Osteocyte (in vitro differentiated cells): ENCODE measurements around the gene FNIP2. TPM values are rescaled to one million over a fixed set of nuclear protein-coding genes. Genes with fewer than 3 reads are reported as not detected.

ENCODE experiments used
- DNase-seq: peaks from one replicate; pipeline ENCODE4 v3.0.0; 2021; ENCODE audit warnings: mixed read lengths; ENCODE audit not compliant: unreplicated experiment; ENCODE audit errors: extremely low spot score
- H3K27ac Mint-ChIP-seq: one replicate; pipeline ENCODE4 v1.8.0; 2021; ENCODE audit warnings: mild to moderate bottlenecking, mixed read lengths; ENCODE audit not compliant: unreplicated experiment
- H3K27me3 Mint-ChIP-seq: one replicate; pipeline ENCODE4 v1.8.0; 2021; ENCODE audit warnings: mixed read lengths; ENCODE audit not compliant: unreplicated experiment
- H3K36me3 Mint-ChIP-seq: one replicate; pipeline ENCODE4 v1.8.0; 2021; ENCODE audit warnings: mixed read lengths; ENCODE audit not compliant: unreplicated experiment
- H3K4me1 Mint-ChIP-seq: one replicate; pipeline ENCODE4 v1.8.0; 2021; ENCODE audit warnings: mixed read lengths; ENCODE audit not compliant: unreplicated experiment
- H3K4me3 Mint-ChIP-seq: one replicate; pipeline ENCODE4 v1.8.0; 2021; ENCODE audit warnings: mild to moderate bottlenecking, moderate library complexity, mixed read lengths; ENCODE audit not compliant: unreplicated experiment
- H3K9me3 Mint-ChIP-seq: one replicate; pipeline ENCODE4 v1.8.0; 2021; ENCODE audit warnings: mixed read lengths; ENCODE audit not compliant: unreplicated experiment
- total RNA-seq: library from RNA; stranded (reverse); gene quantifications from 2 replicates; pipeline ENCODE4 v1.2.1, GENCODE V29; 2021
- TF ChIP-seq, protein P1 (sequence below): fragments of 200-600 bp; sonication (generic); IDR thresholded peaks from 2 replicates; pipeline ENCODE4 v1.5.0; 2021; ENCODE audit warnings: antibody characterized with exemption, mild to moderate bottlenecking, moderate library complexity

Gene FNIP2
- total RNA-seq, 1 donor from 2014 or later: 14.4 TPM

- no peak for DNase-seq
- TF ChIP-seq, protein P1, sequence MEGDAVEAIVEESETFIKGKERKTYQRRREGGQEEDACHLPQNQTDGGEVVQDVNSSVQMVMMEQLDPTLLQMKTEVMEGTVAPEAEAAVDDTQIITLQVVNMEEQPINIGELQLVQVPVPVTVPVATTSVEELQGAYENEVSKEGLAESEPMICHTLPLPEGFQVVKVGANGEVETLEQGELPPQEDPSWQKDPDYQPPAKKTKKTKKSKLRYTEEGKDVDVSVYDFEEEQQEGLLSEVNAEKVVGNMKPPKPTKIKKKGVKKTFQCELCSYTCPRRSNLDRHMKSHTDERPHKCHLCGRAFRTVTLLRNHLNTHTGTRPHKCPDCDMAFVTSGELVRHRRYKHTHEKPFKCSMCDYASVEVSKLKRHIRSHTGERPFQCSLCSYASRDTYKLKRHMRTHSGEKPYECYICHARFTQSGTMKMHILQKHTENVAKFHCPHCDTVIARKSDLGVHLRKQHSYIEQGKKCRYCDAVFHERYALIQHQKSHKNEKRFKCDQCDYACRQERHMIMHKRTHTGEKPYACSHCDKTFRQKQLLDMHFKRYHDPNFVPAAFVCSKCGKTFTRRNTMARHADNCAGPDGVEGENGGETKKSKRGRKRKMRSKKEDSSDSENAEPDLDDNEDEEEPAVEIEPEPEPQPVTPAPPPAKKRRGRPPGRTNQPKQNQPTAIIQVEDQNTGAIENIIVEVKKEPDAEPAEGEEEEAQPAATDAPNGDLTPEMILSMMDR: no peak
- H3K4me3 Mint-ChIP-seq: no peak overlapping the region
- peak overlapping the region; percentile 71 for H3K27ac Mint-ChIP-seq
- no peaks in the 10 kb centered on the region for H3K36me3 Mint-ChIP-seq
- H3K9me3 Mint-ChIP-seq: no peaks in the 10 kb centered on the region
- H3K27me3 Mint-ChIP-seq: no peaks in the 10 kb centered on the region
- H3K4me1 Mint-ChIP-seq: peaks cover 49% of the 10 kb centered on the region
These were observed 17.3 kb downstream of the FNIP2 start for GRCh38 chr4:158786121-158786601.

- no peaks in the 10 kb centered on the region for H3K9me3 Mint-ChIP-seq
- no peaks in the 10 kb centered on the region for H3K27me3 Mint-ChIP-seq
- H3K4me3 Mint-ChIP-seq: no peak overlapping the region
- TF ChIP-seq, protein P1: no peak
- peaks cover 48% of the 10 kb centered on the region for H3K4me1 Mint-ChIP-seq
- DNase-seq: no peak
- H3K36me3 Mint-ChIP-seq: no peaks in the 10 kb centered on the region
- no peak overlapping the region for H3K27ac Mint-ChIP-seq
These were observed 18.1 kb downstream of the FNIP2 start for GRCh38 chr4:158786955-158787354.

- H3K9me3 Mint-ChIP-seq: no peaks in the 10 kb centered on the region
- H3K27me3 Mint-ChIP-seq: no peaks in the 10 kb centered on the region
- no peak overlapping the region for H3K4me3 Mint-ChIP-seq
- no peak overlapping the region for H3K27ac Mint-ChIP-seq
- H3K4me1 Mint-ChIP-seq: peaks cover 39% of the 10 kb centered on the region
- TF ChIP-seq, protein P1: no peak
- no peaks in the 10 kb centered on the region for H3K36me3 Mint-ChIP-seq
- no peak for DNase-seq
These were observed 19.1 kb downstream of the FNIP2 start for GRCh38 chr4:158787709-158788475.

DNA sequence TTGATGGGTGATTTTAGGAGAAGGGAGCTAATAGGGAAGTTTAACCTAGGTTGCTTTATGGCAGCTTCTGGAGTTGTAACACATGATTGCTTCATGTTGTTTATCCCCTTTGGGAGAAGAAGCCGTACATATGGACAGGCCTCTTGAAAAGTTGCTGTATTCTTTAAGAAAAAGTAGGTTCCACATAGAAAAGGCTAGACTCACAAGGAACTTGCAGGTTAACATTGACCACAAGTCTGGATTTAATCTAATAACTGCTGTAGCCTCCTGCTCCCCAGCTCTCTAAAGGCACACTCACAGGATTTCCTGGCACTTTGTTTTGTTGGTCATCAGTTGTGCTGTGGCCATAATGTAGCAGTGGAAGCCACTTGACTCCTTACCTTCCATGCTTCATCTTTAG, 19.7 kb downstream of the FNIP2 start:
- H3K4me1 Mint-ChIP-seq: peaks cover 34% of the 10 kb centered on the region
- H3K27me3 Mint-ChIP-seq: no peaks in the 10 kb centered on the region
- no peaks in the 10 kb centered on the region for H3K36me3 Mint-ChIP-seq
- no peak overlapping the region for H3K4me3 Mint-ChIP-seq
- TF ChIP-seq, protein P1: no peak
- DNase-seq: no peak
- H3K27ac Mint-ChIP-seq: no peak overlapping the region
- H3K9me3 Mint-ChIP-seq: no peaks in the 10 kb centered on the region

- TF ChIP-seq, protein P1: no peak
- peaks cover 24% of the 10 kb centered on the region for H3K4me1 Mint-ChIP-seq
- DNase-seq: no peak
- no peaks in the 10 kb centered on the region for H3K27me3 Mint-ChIP-seq
- H3K36me3 Mint-ChIP-seq: no peaks in the 10 kb centered on the region
- no peak overlapping the region for H3K27ac Mint-ChIP-seq
- no peak overlapping the region for H3K4me3 Mint-ChIP-seq
- H3K9me3 Mint-ChIP-seq: no peaks in the 10 kb centered on the region
These were observed 21.0 kb downstream of the FNIP2 start for GRCh38 chr4:158789853-158790252.
